ENCODE results near the gene SEL1L2. TPM values are rescaled to one million over a fixed set of nuclear protein-coding genes. Genes with fewer than 3 reads are reported as not detected.

Gene SEL1L2
- total RNA-seq, 1 donor from 2014 or later: not detected

GRCh38 chr20:13870170-13870748 is 120.2 kb downstream of the SEL1L2 start:
- DNase-seq (ENCODE audit: low spot score): no peak

GRCh38 chr20:13868331-13868730 is 122.1 kb downstream of the SEL1L2 start:
- DNase-seq (ENCODE audit: low spot score): no peak

- no peak for DNase-seq (ENCODE audit: low spot score)
These were observed 124.5 kb downstream of the SEL1L2 start for GRCh38 chr20:13865791-13866351.

- DNase-seq (ENCODE audit: low spot score): no peak
These were observed 125.3 kb downstream of the SEL1L2 start for GRCh38 chr20:13865156-13865555.

- no peak for DNase-seq (ENCODE audit: low spot score)
These were observed 127.2 kb downstream of the SEL1L2 start for GRCh38 chr20:13863244-13863643.

- DNase-seq (ENCODE audit: low spot score): no peak
These were observed 128.2 kb downstream of the SEL1L2 start for GRCh38 chr20:13862245-13862644.

GRCh38 chr20:13858871-13859270 is 131.5 kb downstream of the SEL1L2 start:
- no peak for DNase-seq (ENCODE audit: low spot score)

GRCh38 chr20:13858439-13858838 is 132.0 kb downstream of the SEL1L2 start:
- no peak for DNase-seq (ENCODE audit: low spot score)

- no peak for DNase-seq (ENCODE audit: low spot score)
These were observed 132.5 kb downstream of the SEL1L2 start for GRCh38 chr20:13857961-13858360.

GRCh38 chr20:13857304-13857703 is 133.1 kb downstream of the SEL1L2 start:
- DNase-seq (ENCODE audit: low spot score): no peak

GRCh38 chr20:13856354-13856753 is 134.1 kb downstream of the SEL1L2 start:
- DNase-seq (ENCODE audit: low spot score): no peak

GRCh38 chr20:13855613-13856012 is 134.8 kb downstream of the SEL1L2 start:
- no peak for DNase-seq (ENCODE audit: low spot score)

GRCh38 chr20:13852306-13852705 is 138.1 kb downstream of the SEL1L2 start:
- no peak for DNase-seq (ENCODE audit: low spot score)

GRCh38 chr20:13851279-13851678 is 139.1 kb downstream of the SEL1L2 start:
- DNase-seq (ENCODE audit: low spot score): no peak

GRCh38 chr20:13844296-13844695 is 146.1 kb downstream of the SEL1L2 start:
- no peak for DNase-seq (ENCODE audit: low spot score)

- DNase-seq (ENCODE audit: low spot score): no peak
These were observed 149.2 kb downstream of the SEL1L2 start for GRCh38 chr20:13841206-13841605.

GRCh38 chr20:13840093-13840465 is 150.3 kb downstream of the SEL1L2 start:
- no peak for DNase-seq (ENCODE audit: low spot score)

- DNase-seq (ENCODE audit: low spot score): no peak
These were observed 150.9 kb downstream of the SEL1L2 start for GRCh38 chr20:13839421-13840092.

GRCh38 chr20:13838664-13839063 is 151.8 kb downstream of the SEL1L2 start:
- DNase-seq (ENCODE audit: low spot score): no peak

- DNase-seq (ENCODE audit: low spot score): no peak
These were observed 158.9 kb downstream of the SEL1L2 start for GRCh38 chr20:13831476-13831875.

- no peak for DNase-seq (ENCODE audit: low spot score)
These were observed 164.9 kb downstream of the SEL1L2 start for GRCh38 chr20:13825465-13825864.

- DNase-seq (ENCODE audit: low spot score): no peak
These were observed 166.0 kb downstream of the SEL1L2 start for GRCh38 chr20:13824459-13824858.

- no peak for DNase-seq (ENCODE audit: low spot score)
These were observed 168.0 kb downstream of the SEL1L2 start for GRCh38 chr20:13822459-13822858.

Measured in mesenteric fat pad (tissue), 1 donor.